Kidney (tissue), 14 donors: ENCODE data around the gene TSHB. TPM values are rescaled to one million over a fixed set of nuclear protein-coding genes. Genes with fewer than 3 reads are reported as not detected.

ENCODE experiments used
- DNase-seq, 5 donors: peaks; one replicate each; pipeline ENCODE4 v3.0.0-alpha.2; 2013 to 2020
- FAIRE-seq: peaks from 2 replicates; lab custom pipeline; 2012; peaks lifted over from hg19 to GRCh38; lab: Jason Lieb, UNC
- H3K27ac ChIP-seq, 2 donors: one replicate each; pipeline ENCODE4 v1.7.0; 2013; ENCODE audit warnings: low read depth in 2 of 2, low read length in 2 of 2, inconsistent platforms in 1 of 2
- H3K27me3 ChIP-seq: one replicate; pipeline ENCODE4 v1.7.1; 2013; ENCODE audit warnings: low read length, inconsistent platforms; ENCODE audit not compliant: control insufficient read depth, insufficient read depth
- H3K36me3 ChIP-seq, 3 donors: one replicate each; pipeline versions ENCODE4 v1.7.0 to v1.7.1; 2013; ENCODE audit warnings: low read length in 3 of 3, control low read depth in 1 of 3, inconsistent platforms in 1 of 3; ENCODE audit not compliant: insufficient read depth in 3 of 3, control insufficient read depth in 2 of 3
- H3K4me1 ChIP-seq, 3 donors: one replicate each; pipeline versions ENCODE4 v1.7.0 to v1.7.1; 2013; ENCODE audit warnings: low read length in 3 of 3, inconsistent platforms in 1 of 3, low read depth in 1 of 3; ENCODE audit not compliant: control insufficient read depth in 2 of 3, insufficient read depth in 2 of 3
- H3K4me3 ChIP-seq, 3 donors: one replicate each; pipeline versions ENCODE4 v1.7.0 to v1.8.1; 2013; ENCODE audit warnings: low read length in 3 of 3, control low read depth in 1 of 3, inconsistent platforms in 1 of 3
- H3K9ac ChIP-seq, 3 donors: one replicate each; pipeline versions ENCODE4 v1.7.0 to v1.7.1; 2013; ENCODE audit warnings: low read length in 3 of 3, control low read depth in 1 of 3, inconsistent platforms in 1 of 3
- H3K9me3 ChIP-seq, 3 donors: one replicate each; pipeline versions ENCODE4 v1.7.0 to v1.7.1; 2013; ENCODE audit warnings: low read length in 3 of 3, control low read depth in 1 of 3, inconsistent platforms in 1 of 3; ENCODE audit not compliant: control insufficient read depth in 2 of 3, insufficient read depth in 1 of 3
- CTCF ChIP-seq: IDR thresholded peaks from 3 replicates; pipeline ENCODE4 v1.5.1; 2012; ENCODE audit warnings: mild to moderate bottlenecking, moderate library complexity, borderline replicate concordance; ENCODE audit not compliant: insufficient read depth; ENCODE audit errors: extremely low read depth
- intact Hi-C: fragments of 100-400 bp; cut with DNase I; formaldehyde crosslinking; loops from one replicate; pipeline ENCODE4 v1.11.1; 2022
- polyA plus RNA-seq: library from polyadenylated mRNA; stranded (reverse); fragments of 350-450 nt; fragmentation: Illumina TruSeq; extraction: RNeasy Lipid Tissue Mini Kit (QIAGEN cat#74804); gene quantifications from one replicate; pipeline ENCODE4 v1.2.3, GENCODE V29; 2014; ENCODE audit warnings: low read depth, low replicate concordance; ENCODE audit not compliant: insufficient read depth
- total RNA-seq: library from RNA; stranded (reverse); fragmentation: NEBNext Ultra II Directional; extraction: Animal tissue kit (Norgen Biotek cat#: 25700); gene quantifications from one replicate; pipeline ENCODE4 v1.2.1, GENCODE V29; 2021
- donor health status: control.
- donor health status: control.
- donor health status: control.
- donor health status: control.
- donor health status: control.
- donor health status: DM: yes; HTN: yes; CAD: no.
- donor health status: Normal renal cell carcinoma (clear cell type).

Gene TSHB
- total and polyA plus RNA-seq, 2 donors from 2014 or later, result not detected

GRCh38 chr1:115082949-115083348 lies 53.3 kb downstream of the TSHB start:
- intact Hi-C loops, result no loop called here
- FAIRE-seq (no peak), DNase-seq (peak in 2 of 5 donors; percentile 67 to 73)
- Histone ChIP-seq H3K27ac (no peak overlapping the region), H3K27me3 (no peaks in the 10 kb centered on the region), H3K36me3 (no peaks in the 10 kb centered on the region), H3K9me3 (no peaks in the 10 kb centered on the region), H3K4me1 (peaks cover 0 to 4% (median 0%) of the 10 kb centered on the region in 3 donors), H3K4me3 (no peak overlapping the region), H3K9ac (no peak overlapping the region)
- TF ChIP-seq CTCF, result no peak

Other genes starting within 250 kb of the TSHB start
- 36.8 TPM for gene SIKE1, start 249.1 kb upstream of the TSHB start, total RNA-seq
- 21.2 TPM for gene SIKE1, start 249.1 kb upstream of the TSHB start, polyA plus RNA-seq
- gene SYCP1, start 175.0 kb upstream of the TSHB start, total RNA-seq, result not detected
- gene SYCP1, start 175.0 kb upstream of the TSHB start, polyA plus RNA-seq, result not detected
- gene TSPAN2, start 59.7 kb downstream of the TSHB start, total RNA-seq, result 9.9 TPM
- gene TSPAN2, start 59.7 kb downstream of the TSHB start, polyA plus RNA-seq, result 14.6 TPM